ENCODE measurements around the gene CHAC1.

- TF ChIP-seq, protein P1, sequence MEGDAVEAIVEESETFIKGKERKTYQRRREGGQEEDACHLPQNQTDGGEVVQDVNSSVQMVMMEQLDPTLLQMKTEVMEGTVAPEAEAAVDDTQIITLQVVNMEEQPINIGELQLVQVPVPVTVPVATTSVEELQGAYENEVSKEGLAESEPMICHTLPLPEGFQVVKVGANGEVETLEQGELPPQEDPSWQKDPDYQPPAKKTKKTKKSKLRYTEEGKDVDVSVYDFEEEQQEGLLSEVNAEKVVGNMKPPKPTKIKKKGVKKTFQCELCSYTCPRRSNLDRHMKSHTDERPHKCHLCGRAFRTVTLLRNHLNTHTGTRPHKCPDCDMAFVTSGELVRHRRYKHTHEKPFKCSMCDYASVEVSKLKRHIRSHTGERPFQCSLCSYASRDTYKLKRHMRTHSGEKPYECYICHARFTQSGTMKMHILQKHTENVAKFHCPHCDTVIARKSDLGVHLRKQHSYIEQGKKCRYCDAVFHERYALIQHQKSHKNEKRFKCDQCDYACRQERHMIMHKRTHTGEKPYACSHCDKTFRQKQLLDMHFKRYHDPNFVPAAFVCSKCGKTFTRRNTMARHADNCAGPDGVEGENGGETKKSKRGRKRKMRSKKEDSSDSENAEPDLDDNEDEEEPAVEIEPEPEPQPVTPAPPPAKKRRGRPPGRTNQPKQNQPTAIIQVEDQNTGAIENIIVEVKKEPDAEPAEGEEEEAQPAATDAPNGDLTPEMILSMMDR (conservative IDR thresholded peaks at IDR 0.05; ENCODE audit: low read length) = no peak
- no peak for TF ChIP-seq EZH2phosphoT487 (IDR thresholded peaks at IDR 0.05; ENCODE audit: borderline replicate concordance, low read depth, low read length)
Observed at GRCh38 chr15:40932156-40932555, 21.1 kb upstream of the CHAC1 start.

Data from OCI-LY7 (cell line).